Measurements from ENCODE around the gene NUP214. TPM values are rescaled to one million over a fixed set of nuclear protein-coding genes. Genes with fewer than 3 reads are reported as not detected.

Gene NUP214
- total RNA-seq, 1 experiment from 2014 or later = 35.5 TPM

GRCh38 chr9:131197160-131197911, 72.0 kb downstream of the NUP214 start:
- Histone ChIP-seq H3K9me2 (ENCODE audit: insufficient read depth) (no peaks in the 10 kb centered on the region), H4K20me1 (ENCODE audit: insufficient read depth) (no peaks in the 10 kb centered on the region), H3K4me2 (ENCODE audit: low read length) (no peak overlapping the region), H3K9ac (ENCODE audit: low read length) (no peak overlapping the region), H3K9me3 (ENCODE audit: control insufficient read depth in 1 of 2, insufficient read depth in 1 of 2, low read depth in 1 of 2, low read length in 2 of 2) (no peaks in the 10 kb centered on the region), H3K27ac (ENCODE audit: low read depth, low read length) (no peak overlapping the region), H3K36me3 (ENCODE audit: control insufficient read depth in 1 of 2, insufficient read depth in 2 of 2, low read length in 2 of 2) (peaks cover 49 to 58% of the 10 kb centered on the region in 2 experiments), H3K4me1 (ENCODE audit: control insufficient read depth in 1 of 2, insufficient read depth in 2 of 2, low read length in 2 of 2) (no peaks in the 10 kb centered on the region), H3K4me3 (replicated peaks in 1 of 2; ENCODE audit: low read depth in 1 of 2, low read length in 2 of 2) (no peak overlapping the region), H3K27me3 (ENCODE audit: insufficient read depth, low read length) (no peaks in the 10 kb centered on the region), H2AFZ (ENCODE audit: low read depth, low read length, poor library complexity, severe bottlenecking) (no peak overlapping the region), H3K79me2 (ENCODE audit: insufficient read depth, low read length) (no peaks in the 10 kb centered on the region; the same call in 1 of the 2 replicates)
- ATAC-seq (no peak), DNase-seq (ENCODE audit: low read depth, low spot score) (no peak)
- no TSS peak for BruUV-seq (replicated peaks)
- ChIA-PET CTCF (no interaction called here), POLR2A (no interaction called here), RAD21 (ENCODE audit: low non-redundant PET in 1 of 2, low total read pairs in 2 of 2, uncharacterized antibody in 2 of 2, unreplicated experiment in 2 of 2) (no interaction called here)
- TF ChIP-seq POLR2A (IDR thresholded peaks at IDR 0.05; ENCODE audit: borderline replicate concordance, extremely low read depth, insufficient read depth, insufficient read length) (no peak), ZFX (IDR thresholded peaks at IDR 0.05) (no peak), MAX (IDR thresholded peaks at IDR 0.05) (no peak), RAD21 (IDR thresholded peaks at IDR 0.05; ENCODE audit: low read depth) (no peak), POLR2AphosphoS5 (IDR thresholded peaks at IDR 0.05; ENCODE audit: low read depth, low read length) (no peak), ZBTB33 (IDR thresholded peaks at IDR 0.05; ENCODE audit: extremely low read depth, insufficient replicate concordance, low read length) (no peak), EZH2 (IDR thresholded peaks at IDR 0.05) (no peak), CEBPB (IDR thresholded peaks at IDR 0.05; ENCODE audit: low read depth) (no peak), TCF7L2 (IDR thresholded peaks at IDR 0.05; ENCODE audit: borderline replicate concordance, extremely low read depth, insufficient read depth, insufficient read length) (no peak), FOSL1 (IDR thresholded peaks at IDR 0.05; ENCODE audit: low read depth) (no peak), ZNF274 (IDR thresholded peaks at IDR 0.05; ENCODE audit: low read depth, low read length) (no peak), REST (IDR thresholded peaks at IDR 0.05; ENCODE audit: low read depth) (no peak)
- intact Hi-C loops (cut with micrococcal nuclease) = no loop called here
